ENCODE measurements around the gene DISP3.

The DISP3 gene

GRCh38 chr1:11585389-11585788, 106.4 kb downstream of the DISP3 start:
- no peak for DNase-seq

Data from stimulated activated CD4-positive, alpha-beta T cell treated with anti-CD3 and anti-CD28 coated beads, Interleukin-4, amount 100 ng/mL, for 1 hour (primary cell).